Measurements from ENCODE around the gene GPR155. TPM values are rescaled to one million over a fixed set of nuclear protein-coding genes. Genes with fewer than 3 reads are reported as not detected.

Gene GPR155
- polyA plus RNA-seq, 3 donors, result 3.4 to 7.6 (median 7.0) TPM

DNA sequence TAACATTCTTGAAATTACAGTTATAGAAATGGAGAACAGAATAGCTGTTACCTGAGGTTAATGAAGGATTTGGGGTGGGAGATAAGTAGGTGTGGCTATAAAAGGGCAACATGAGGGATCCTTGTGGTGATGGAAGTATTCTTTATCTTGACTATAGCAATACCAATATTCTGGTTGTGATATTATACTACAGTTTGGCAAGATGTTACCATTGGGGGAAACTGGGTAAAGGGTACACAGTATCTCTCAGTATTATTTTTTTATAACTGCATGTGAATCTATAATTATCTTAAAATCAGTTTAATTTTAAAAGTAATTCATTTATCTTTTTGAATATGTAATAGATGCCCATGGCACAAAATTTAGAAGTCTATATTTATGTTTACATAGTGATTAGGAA, 83.2 kb downstream of the GPR155 start:
- no peaks in the 10 kb centered on the region for H3K9me3 Mint-ChIP-seq
- DNase-seq, result no peak
- Histone ChIP-seq H3K36me3 (replicated peaks in 1 of 2; ENCODE audit: control insufficient read depth in 1 of 2, insufficient read depth in 2 of 2, low read length in 2 of 2) (peaks cover 27 to 41% of the 10 kb centered on the region in 2 donors), H3K9ac (ENCODE audit: insufficient read depth, low read length, poor library complexity, severe bottlenecking) (no peak overlapping the region), H3K4me3 (replicated peaks in 1 of 3; ENCODE audit: low read depth in 2 of 3, low read length in 3 of 3) (no peak overlapping the region), H3K9me3 (replicated peaks in 1 of 2; ENCODE audit: control insufficient read depth in 1 of 2, insufficient read depth in 1 of 2, low read length in 2 of 2) (no peaks in the 10 kb centered on the region), H4K20me1 (ENCODE audit: insufficient read depth, low read length) (no peaks in the 10 kb centered on the region), H3K27me3 (ENCODE audit: control insufficient read depth in 2 of 2, insufficient read depth in 2 of 2, low read length in 2 of 2) (no peaks in the 10 kb centered on the region), H2AFZ (ENCODE audit: insufficient read depth, low read depth, low read length, poor library complexity, severe bottlenecking) (no peak overlapping the region), H3K4me1 (ENCODE audit: control insufficient read depth in 1 of 2, insufficient read depth in 2 of 2, low read length in 2 of 2) (no peaks in the 10 kb centered on the region), H3K79me2 (ENCODE audit: insufficient read depth, low read length) (no peaks in the 10 kb centered on the region), H3K4me2 (replicated peaks; ENCODE audit: extremely low read depth, low read length, poor library complexity, severe bottlenecking) (no peak overlapping the region), H3K27ac (ENCODE audit: low read depth in 1 of 2, low read length in 2 of 2) (no peak overlapping the region)
- no peaks in the 10 kb centered on the region for H3K4me1 Mint-ChIP-seq
- intact Hi-C loops (cut with micrococcal nuclease), result no loop called here
- no peak overlapping the region for H3K27ac Mint-ChIP-seq
- peaks cover 30 to 36% of the 10 kb centered on the region in 2 donors for H3K36me3 Mint-ChIP-seq
- H3K4me3 Mint-ChIP-seq, result no peak overlapping the region
- H3K27me3 Mint-ChIP-seq (ENCODE audit: low read depth in 3 of 3), result no peaks in the 10 kb centered on the region
- TF ChIP-seq, protein P1, sequence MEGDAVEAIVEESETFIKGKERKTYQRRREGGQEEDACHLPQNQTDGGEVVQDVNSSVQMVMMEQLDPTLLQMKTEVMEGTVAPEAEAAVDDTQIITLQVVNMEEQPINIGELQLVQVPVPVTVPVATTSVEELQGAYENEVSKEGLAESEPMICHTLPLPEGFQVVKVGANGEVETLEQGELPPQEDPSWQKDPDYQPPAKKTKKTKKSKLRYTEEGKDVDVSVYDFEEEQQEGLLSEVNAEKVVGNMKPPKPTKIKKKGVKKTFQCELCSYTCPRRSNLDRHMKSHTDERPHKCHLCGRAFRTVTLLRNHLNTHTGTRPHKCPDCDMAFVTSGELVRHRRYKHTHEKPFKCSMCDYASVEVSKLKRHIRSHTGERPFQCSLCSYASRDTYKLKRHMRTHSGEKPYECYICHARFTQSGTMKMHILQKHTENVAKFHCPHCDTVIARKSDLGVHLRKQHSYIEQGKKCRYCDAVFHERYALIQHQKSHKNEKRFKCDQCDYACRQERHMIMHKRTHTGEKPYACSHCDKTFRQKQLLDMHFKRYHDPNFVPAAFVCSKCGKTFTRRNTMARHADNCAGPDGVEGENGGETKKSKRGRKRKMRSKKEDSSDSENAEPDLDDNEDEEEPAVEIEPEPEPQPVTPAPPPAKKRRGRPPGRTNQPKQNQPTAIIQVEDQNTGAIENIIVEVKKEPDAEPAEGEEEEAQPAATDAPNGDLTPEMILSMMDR (IDR thresholded peaks at IDR 0.05), result no peak

DNA sequence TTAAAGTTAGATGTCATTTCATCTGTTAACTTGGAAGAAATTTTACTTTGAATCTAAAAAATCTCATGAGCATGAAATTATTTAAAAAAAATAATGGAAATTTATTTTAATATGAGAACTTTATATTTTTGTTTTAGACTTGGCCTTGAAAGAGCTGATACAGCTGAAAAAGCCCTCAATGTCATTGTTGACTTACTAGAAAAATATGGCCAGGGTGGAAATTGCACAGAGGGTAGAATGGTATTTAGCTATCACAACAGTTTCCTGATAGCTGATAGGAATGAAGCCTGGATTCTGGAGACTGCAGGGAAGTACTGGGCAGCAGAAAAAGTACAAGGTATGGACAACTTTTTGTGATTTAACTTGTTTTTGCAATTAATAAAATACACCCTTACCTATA, 86.0 kb downstream of the GPR155 start:
- intact Hi-C loops (cut with micrococcal nuclease), result no loop called here
- peaks cover 6 to 11% of the 10 kb centered on the region in 2 donors for H3K4me1 ChIP-seq (ENCODE audit: control insufficient read depth in 1 of 2, insufficient read depth in 2 of 2, low read length in 2 of 2)
- H3K9me3 ChIP-seq (replicated peaks in 1 of 2; ENCODE audit: control insufficient read depth in 1 of 2, insufficient read depth in 1 of 2, low read length in 2 of 2), result no peaks in the 10 kb centered on the region
- no peaks in the 10 kb centered on the region for H3K27me3 ChIP-seq (ENCODE audit: control insufficient read depth in 2 of 2, insufficient read depth in 2 of 2, low read length in 2 of 2)
- Mint-ChIP-seq H3K4me3 (no peak overlapping the region), H3K36me3 (peaks cover 30 to 36% of the 10 kb centered on the region in 2 donors), H3K4me1 (peaks cover 11% of the 10 kb centered on the region), H3K27ac (no peak overlapping the region), H3K27me3 (ENCODE audit: low read depth in 3 of 3) (no peaks in the 10 kb centered on the region), H3K9me3 (no peaks in the 10 kb centered on the region)
- H3K27ac ChIP-seq (ENCODE audit: low read depth in 1 of 2, low read length in 2 of 2), result no peak overlapping the region
- no peak overlapping the region for H3K9ac ChIP-seq (ENCODE audit: insufficient read depth, low read length, poor library complexity, severe bottlenecking)
- no peak overlapping the region for H2AFZ ChIP-seq (ENCODE audit: insufficient read depth, low read depth, low read length, poor library complexity, severe bottlenecking)
- H3K36me3 ChIP-seq (replicated peaks in 1 of 2; ENCODE audit: control insufficient read depth in 1 of 2, insufficient read depth in 2 of 2, low read length in 2 of 2), result peaks cover 27 to 41% of the 10 kb centered on the region in 2 donors
- no peak overlapping the region for H3K4me2 ChIP-seq (replicated peaks; ENCODE audit: extremely low read depth, low read length, poor library complexity, severe bottlenecking)
- H3K79me2 ChIP-seq (ENCODE audit: insufficient read depth, low read length), result peaks cover 11% of the 10 kb centered on the region
- no peaks in the 10 kb centered on the region for H4K20me1 ChIP-seq (ENCODE audit: insufficient read depth, low read length)
- TF ChIP-seq, protein P1 (IDR thresholded peaks at IDR 0.05), result no peak
- H3K4me3 ChIP-seq (replicated peaks in 1 of 3; ENCODE audit: low read depth in 2 of 3, low read length in 3 of 3), result no peak overlapping the region
- DNase-seq, result no peak
